Sciatic nerve (tissue), 2 donors: ENCODE results near the gene CFAP74. TPM values are rescaled to one million over a fixed set of nuclear protein-coding genes. Genes with fewer than 3 reads are reported as not detected.

Source experiments
- ATAC-seq: fragments of 200-7000 bp; cut with Tn5 transposase; one replicate; pipeline ENCODE4 v1.9.1; 2020; ENCODE audit warnings: mild to moderate bottlenecking, moderate library complexity
- DNase-seq: peaks from one replicate; pipeline ENCODE4 v3.0.0-alpha.2; 2020; ENCODE audit warnings: low spot score
- intact Hi-C: fragments of 100-400 bp; cut with DNase I; formaldehyde crosslinking; loops from one replicate; pipeline ENCODE4 v1.14.2; 2022
- total RNA-seq: library from RNA; stranded (reverse); fragmentation: NEBNext Ultra II Directional; extraction: Animal tissue kit (Norgen Biotek cat#: 25700); gene quantifications from one replicate; pipeline ENCODE4 v1.2.1, GENCODE V29; 2021
- donor health status: DM: no; HTN: no; CAD: no.
- donor health status: DM: no; HTN: no; CAD: no.

The CFAP74 gene
- total RNA-seq, 1 donor from 2014 or later: 0.09 TPM

GRCh38 chr1:2044510-2045319 lies 41.1 kb upstream of the CFAP74 start:
- intact Hi-C loops: loop anchor here (10.0 kb wide), 1 partner anchor 90 kb away; no protein-coding TSS in a partner anchor
- DNase-seq: peak; percentile 79

DNA sequence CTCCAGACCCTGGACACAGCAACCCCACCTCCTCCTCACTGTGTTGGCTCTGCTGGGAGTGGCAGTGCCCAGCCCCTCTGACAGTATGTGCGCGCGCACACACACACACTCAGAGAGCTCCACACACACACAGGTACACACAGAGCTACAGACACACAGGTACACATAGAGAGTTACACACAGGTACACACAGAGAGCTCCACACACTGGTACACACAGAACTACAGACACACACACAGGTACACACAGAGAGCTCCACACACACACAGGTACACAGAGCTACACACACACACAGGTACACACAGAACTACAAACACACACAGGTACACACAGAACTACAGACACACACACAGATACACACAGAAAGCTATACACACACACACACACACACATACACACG lies 40.3 kb upstream of the CFAP74 start:
- ATAC-seq (no peak), DNase-seq (no peak)
- intact Hi-C loops: loop anchor here (10.0 kb wide), 1 partner anchor 89 kb away; no protein-coding TSS in a partner anchor

More at GRCh38 chr1:2044510-2045319, 41.1 kb upstream of the CFAP74 start:
- peak; percentile 70 for ATAC-seq

DNA sequence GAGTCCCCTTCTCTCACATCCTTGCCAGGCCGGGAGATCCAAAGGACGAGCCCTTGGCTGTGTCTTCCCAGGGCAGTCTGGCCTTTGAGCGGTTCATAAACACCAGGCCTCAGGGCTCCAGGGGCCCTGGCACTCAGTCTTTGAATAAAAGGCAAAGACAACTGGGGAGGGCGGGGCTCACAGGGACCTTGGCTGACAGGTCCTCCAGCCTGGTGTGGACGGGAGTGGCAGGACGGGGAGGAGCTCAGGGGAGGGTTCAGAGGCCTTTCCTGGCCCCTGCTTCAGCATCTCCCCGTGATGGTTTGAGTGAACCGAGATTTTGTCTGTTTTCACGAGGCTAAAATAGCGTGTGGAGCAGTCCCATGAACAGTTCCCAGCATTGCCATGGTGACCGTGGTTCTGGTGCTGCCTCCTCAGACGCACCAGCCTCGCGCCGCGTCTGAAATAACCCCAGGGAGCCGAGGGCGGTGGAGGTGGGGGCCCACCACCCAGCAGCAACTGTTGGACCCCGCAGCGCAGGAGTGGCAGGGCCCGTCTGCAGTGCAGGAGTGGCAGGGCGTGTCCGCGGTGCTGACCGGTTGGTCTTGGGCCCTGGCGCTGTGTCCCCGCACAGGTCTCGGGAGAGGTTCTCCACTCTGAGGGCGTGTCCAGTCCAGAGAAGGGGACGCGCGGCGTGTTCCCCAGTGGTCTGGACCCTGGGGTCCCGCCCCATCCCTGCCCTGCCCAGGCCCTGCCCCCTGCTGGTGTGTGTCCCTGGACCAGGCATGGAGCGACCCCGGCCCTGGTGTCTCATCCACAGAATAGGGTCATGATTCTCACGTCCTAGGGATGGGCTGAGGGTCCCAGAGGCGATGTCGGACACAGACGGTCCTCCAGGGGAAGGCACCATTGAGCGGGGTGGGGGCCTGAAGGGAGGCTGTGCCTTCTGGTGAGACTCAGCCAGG lies 39.5 kb upstream of the CFAP74 start:
- intact Hi-C loops: loop anchor here (10.0 kb wide), 1 partner anchor 88 kb away; no protein-coding TSS in a partner anchor
- ATAC-seq (no peak), DNase-seq (no peak)

GRCh38 chr1:2041887-2042286 lies 38.3 kb upstream of the CFAP74 start:
- no peak for ATAC-seq
- DNase-seq: no peak
- intact Hi-C loops: loop anchor here (10.0 kb wide), 1 partner anchor 87 kb away; no protein-coding TSS in a partner anchor

DNA sequence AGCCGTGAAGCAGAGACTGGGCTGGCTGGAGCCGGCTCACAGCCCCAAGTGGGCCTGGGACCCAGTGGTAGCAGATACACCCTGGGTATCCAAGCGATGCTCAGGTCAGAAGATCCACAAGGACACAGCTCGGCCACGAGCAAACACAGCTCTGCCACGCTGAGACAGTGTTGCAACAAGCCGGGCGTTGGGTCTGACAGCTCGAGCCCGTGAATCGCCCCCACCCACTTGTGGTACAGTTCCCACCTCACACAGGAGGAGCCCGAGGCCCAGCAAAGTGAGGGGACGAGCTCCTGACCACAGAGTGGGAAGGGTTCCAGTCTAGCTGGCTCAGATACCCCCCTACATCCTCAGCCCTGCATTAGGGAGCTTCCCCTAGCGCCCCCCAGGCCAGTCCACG lies 37.7 kb upstream of the CFAP74 start:
- no peak for ATAC-seq
- no peak for DNase-seq
- intact Hi-C loops: loop anchor here (10.0 kb wide), 1 partner anchor 87 kb away; no protein-coding TSS in a partner anchor

GRCh38 chr1:2039251-2039650 lies 35.7 kb upstream of the CFAP74 start:
- no peak for ATAC-seq
- DNase-seq: no peak
- intact Hi-C loops: no loop called here

GRCh38 chr1:2038229-2038628 lies 34.6 kb upstream of the CFAP74 start:
- DNase-seq: no peak
- ATAC-seq: no peak
- intact Hi-C loops: no loop called here

GRCh38 chr1:2037314-2037979 lies 33.9 kb upstream of the CFAP74 start:
- intact Hi-C loops: no loop called here
- no peak for ATAC-seq
- DNase-seq: no peak

DNA sequence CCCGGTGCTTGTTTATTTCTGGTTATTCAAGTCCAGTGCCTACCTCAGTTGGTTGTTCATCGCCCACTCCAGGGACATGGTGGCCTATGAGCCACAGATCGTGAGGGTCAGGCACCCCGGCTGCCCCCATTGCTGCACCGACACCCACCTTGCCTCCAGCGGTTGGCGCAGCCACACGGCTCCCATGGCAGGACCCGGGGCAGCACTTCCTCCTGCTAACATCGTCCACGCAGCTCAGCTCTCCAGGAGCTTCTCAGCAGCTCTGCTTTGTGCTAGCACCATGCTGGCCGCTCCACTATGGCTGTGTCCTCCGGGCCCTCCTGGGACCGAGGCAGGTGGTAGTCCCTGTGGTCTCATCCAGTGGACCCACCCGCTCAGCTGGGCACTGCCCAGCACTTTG lies 32.7 kb upstream of the CFAP74 start:
- ATAC-seq (no peak), DNase-seq (no peak)
- intact Hi-C loops: no loop called here

DNA sequence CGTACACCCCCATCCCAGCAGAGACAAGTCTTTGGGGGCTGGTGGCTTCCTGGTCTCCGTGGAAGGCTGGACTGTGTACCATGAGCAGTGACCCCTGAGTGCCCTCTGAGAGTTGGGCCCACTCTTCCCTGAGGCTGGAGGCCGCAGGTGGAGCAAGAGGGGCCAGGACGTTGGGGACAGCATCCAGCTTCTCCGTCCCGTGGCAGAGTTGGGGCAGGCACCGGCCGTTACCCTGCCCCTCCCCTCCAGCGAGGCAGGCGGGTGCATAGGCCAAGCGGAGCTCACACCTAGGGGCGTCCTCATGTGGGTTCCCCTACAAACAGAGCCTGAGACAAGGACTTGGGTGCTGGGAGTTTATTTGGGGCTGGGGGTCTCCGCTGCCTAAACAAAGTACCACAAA lies 29.6 kb upstream of the CFAP74 start:
- intact Hi-C loops: no loop called here
- no peak for DNase-seq
- no peak for ATAC-seq

- ATAC-seq: no peak
- intact Hi-C loops: no loop called here
- DNase-seq: no peak
Measured at GRCh38 chr1:2032737-2033136, 29.2 kb upstream of the CFAP74 start.

DNA sequence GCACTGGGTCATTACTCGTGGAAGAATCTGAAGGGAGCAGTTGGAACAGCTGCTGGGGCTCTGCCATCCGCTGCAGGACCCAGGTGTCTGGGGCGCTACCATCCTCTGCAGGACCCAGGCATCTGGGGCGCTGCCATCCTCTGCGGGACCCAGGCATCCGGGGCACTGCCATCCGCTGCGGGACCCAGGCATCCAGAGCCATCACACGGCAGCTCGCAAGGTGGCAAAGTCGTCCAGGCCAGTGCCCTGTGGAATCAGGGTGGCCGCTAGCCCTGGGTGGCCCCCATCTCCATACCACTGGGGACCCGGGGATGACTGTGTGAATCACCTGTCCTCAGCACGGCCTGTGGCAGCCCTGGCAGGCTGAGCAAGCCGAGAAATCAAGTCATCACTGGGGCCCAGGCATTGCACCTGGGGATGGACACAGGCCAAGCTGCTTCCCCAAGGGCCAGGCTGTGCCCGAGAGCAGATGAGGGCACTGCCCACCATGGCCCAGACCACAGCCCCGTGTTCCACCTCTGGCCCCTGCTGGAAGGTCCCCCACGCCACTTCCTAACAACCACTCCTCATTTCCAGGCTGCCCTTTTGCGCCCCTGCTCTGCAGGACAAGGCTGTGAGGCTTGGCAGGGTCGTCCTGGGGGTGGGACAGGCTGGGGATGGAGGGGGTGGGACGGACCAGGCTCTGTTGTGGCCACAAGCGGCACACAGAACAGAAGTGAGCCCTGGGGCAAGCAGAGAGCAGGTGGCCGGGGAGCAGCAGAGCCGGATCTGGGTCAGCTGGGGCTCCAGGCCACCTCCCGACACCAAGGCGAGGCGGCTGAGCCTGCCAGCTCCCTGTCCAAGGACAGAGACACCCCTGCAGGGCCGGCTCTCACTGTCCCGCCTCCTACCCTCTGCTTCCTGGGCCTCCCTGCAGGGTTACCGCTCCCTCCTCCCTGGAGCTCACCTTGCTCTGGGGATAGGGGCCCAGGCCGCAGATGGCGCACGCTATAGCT lies 28.3 kb upstream of the CFAP74 start:
- intact Hi-C loops: no loop called here
- no peak for DNase-seq
- ATAC-seq: no peak

GRCh38 chr1:2030076-2030871 lies 26.7 kb upstream of the CFAP74 start:
- intact Hi-C loops: no loop called here
- ATAC-seq: no peak
- DNase-seq: no peak

DNA sequence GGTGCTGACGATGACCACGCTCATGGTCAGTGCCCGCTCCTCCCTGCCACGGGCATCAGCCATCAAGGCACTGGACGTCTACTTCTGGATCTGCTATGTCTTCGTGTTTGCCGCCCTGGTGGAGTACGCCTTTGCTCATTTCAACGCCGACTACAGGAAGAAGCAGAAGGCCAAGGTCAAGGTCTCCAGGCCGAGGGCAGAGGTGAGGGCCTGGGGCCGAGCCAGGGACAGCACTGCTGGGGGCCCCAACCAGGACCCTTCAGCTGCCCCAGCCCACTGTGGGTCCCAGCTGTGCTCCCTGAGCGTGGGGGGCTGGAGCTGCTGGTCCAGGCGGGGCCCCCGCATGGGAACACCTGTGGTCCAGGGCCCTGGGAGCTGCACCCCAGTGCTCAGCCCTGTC lies 26.0 kb upstream of the CFAP74 start:
- ATAC-seq (no peak), DNase-seq (no peak)
- intact Hi-C loops: no loop called here

DNA sequence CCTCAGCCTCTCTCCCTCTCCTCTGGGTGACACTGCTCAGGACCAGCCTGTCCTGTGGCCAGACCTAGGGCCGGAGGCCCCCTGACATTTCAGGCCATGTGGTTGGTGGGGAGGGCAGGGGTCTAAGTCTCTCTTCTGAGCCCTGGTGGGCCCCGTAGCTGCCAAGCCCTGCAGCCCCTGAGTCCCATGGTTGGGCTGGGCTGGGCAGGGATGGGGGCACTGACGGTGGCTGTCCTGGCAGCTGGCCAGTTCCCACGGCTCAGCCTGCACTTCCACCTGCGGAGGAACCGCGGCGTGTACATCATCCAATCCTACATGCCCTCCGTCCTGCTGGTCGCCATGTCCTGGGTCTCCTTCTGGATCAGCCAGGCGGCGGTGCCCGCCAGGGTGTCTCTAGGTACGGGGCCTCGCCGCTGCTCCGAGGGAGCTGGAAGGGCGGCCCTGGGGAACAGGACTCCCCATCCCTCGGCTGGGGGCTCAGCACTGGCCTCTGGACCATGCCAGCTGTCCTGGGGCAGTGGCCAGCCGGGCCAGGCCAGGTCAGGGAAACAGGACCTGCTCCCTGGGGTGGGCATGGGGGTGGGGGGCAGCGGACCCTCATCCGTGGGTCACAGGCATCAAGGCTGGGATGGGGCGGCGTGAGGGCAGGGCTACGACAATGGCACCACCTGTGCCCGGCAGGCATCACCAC lies 25.4 kb upstream of the CFAP74 start:
- intact Hi-C loops: no loop called here
- ATAC-seq (no peak), DNase-seq (no peak)

DNA sequence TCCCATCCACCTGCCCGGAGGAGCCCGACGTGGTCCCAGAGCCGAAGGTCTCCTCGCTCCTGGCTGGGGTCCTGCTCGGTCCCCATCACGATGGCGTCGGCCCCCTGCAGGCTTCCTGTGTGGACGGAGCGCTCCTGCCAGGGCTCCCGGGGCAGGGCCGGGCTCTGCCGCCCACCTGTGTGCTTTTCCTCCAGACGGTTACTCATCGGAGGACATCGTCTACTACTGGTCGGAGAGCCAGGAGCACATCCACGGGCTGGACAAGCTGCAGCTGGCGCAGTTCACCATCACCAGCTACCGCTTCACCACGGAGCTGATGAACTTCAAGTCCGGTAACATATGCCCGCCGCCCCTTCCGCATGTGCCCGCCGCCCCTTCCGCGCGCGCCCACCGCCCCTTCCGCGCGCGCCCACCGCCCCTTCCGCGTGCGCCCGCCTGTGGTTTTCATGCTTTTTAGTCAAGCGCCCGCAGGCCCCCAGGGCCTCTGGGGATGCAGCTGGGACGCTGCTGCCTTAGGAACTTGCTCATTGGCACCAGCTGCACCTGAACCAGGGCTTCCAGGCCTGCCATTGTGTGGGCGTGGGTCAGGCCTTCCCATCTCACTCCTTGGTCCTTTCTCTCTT lies 24.5 kb upstream of the CFAP74 start:
- no peak for DNase-seq
- intact Hi-C loops: no loop called here

More for the DNA sequence above, 24.5 kb upstream of the CFAP74 start:
- no peak for ATAC-seq
